GM18511 (cell line): ENCODE results near the gene TNRC6C.
"Not testable (repeated sequence)": the region's sequence is repeated elsewhere in the genome, so short reads cannot be mapped to it uniquely, and the experiment has no call there.

Experiments used
- ATAC-seq: cut with Tn5 transposase; IDR thresholded peaks from one replicate; pipeline ENCODE4 v1.9.1; 2021; ENCODE audit warnings: mild to moderate bottlenecking, moderate library complexity; ENCODE audit not compliant: unreplicated experiment

Gene TNRC6C

GRCh38 chr17:77959926-77960521 is 1.5 kb downstream of the TNRC6C start:
- ATAC-seq, result no peak

- ATAC-seq, result no peak
Observed at GRCh38 chr17:77961741-77962140, 3.2 kb downstream of the TNRC6C start.

GRCh38 chr17:77962348-77962747 is 3.8 kb downstream of the TNRC6C start:
- no peak for ATAC-seq

GRCh38 chr17:77963441-77963840 is 4.9 kb downstream of the TNRC6C start:
- ATAC-seq, result no peak

- no peak for ATAC-seq
Observed at GRCh38 chr17:77965352-77965751, 6.8 kb downstream of the TNRC6C start.

- ATAC-seq, result no peak
Observed at GRCh38 chr17:77966476-77966875, 8.0 kb downstream of the TNRC6C start.

GRCh38 chr17:77968788-77969187 is 10.3 kb downstream of the TNRC6C start:
- no peak for ATAC-seq

GRCh38 chr17:77972271-77972670 is 13.8 kb downstream of the TNRC6C start:
- not testable (repeated sequence) for ATAC-seq

- no peak for ATAC-seq
Observed at GRCh38 chr17:77973953-77974352, 15.4 kb downstream of the TNRC6C start.

- ATAC-seq, result no peak
Observed at GRCh38 chr17:77974396-77974795, 15.9 kb downstream of the TNRC6C start.

GRCh38 chr17:77982430-77982829 is 23.9 kb downstream of the TNRC6C start:
- not testable (repeated sequence) for ATAC-seq

GRCh38 chr17:77990301-77990700 is 31.8 kb downstream of the TNRC6C start:
- no peak for ATAC-seq

- not testable (repeated sequence) for ATAC-seq
Observed at GRCh38 chr17:77993735-77994134, 35.2 kb downstream of the TNRC6C start.

- ATAC-seq, result no peak
Observed at GRCh38 chr17:77995146-77995852, 36.8 kb downstream of the TNRC6C start.

- no peak for ATAC-seq
Observed at GRCh38 chr17:77996256-77996655, 37.8 kb downstream of the TNRC6C start.

GRCh38 chr17:77999413-78000173 is 41.1 kb downstream of the TNRC6C start:
- no peak for ATAC-seq

GRCh38 chr17:78000341-78000740 is 41.8 kb downstream of the TNRC6C start:
- ATAC-seq, result no peak

- no peak for ATAC-seq
Observed at GRCh38 chr17:78001182-78001581, 42.7 kb downstream of the TNRC6C start.

- no peak for ATAC-seq
Observed at GRCh38 chr17:78001612-78002011, 43.1 kb downstream of the TNRC6C start.

- no peak for ATAC-seq
Observed at GRCh38 chr17:78002166-78002565, 43.7 kb downstream of the TNRC6C start.

GRCh38 chr17:78005452-78006171 is 47.1 kb downstream of the TNRC6C start:
- ATAC-seq, result no peak
